OCI-LY1 (cell line): ENCODE data around the gene SENP2.

Source experiments
- H2AFZ ChIP-seq: fragments of 200-600 bp; sonication (generic), shearing (Covaris generic); 2 replicates; pipeline ENCODE4 v1.6.0; 2014; ENCODE audit warnings: antibody characterized with exemption, mild to moderate bottlenecking, low read length
- H3F3A ChIP-seq: fragments of 200-600 bp; sonication (generic), shearing (Covaris generic); 2 replicates; pipeline ENCODE4 v1.6.0; 2014; ENCODE audit warnings: mild to moderate bottlenecking, antibody characterized with exemption, low read length, moderate library complexity; ENCODE audit not compliant: insufficient read depth
- H3K27ac ChIP-seq: fragments of 200-600 bp; sonication (generic); 2 replicates; pipeline ENCODE4 v1.5.1; 2014; ENCODE audit warnings: low read length, mixed run types, mild to moderate bottlenecking, low read depth; ENCODE audit not compliant: poor library complexity, severe bottlenecking
- H3K27me3 ChIP-seq: fragments of 200-600 bp; sonication (generic); 2 replicates; pipeline ENCODE4 v1.6.0; 2014; ENCODE audit warnings: antibody characterized with exemption, mild to moderate bottlenecking, low read length, moderate library complexity; ENCODE audit not compliant: insufficient read depth
- H3K36me3 ChIP-seq: fragments of 200-600 bp; sonication (generic); 2 replicates; pipeline ENCODE4 v1.6.1; 2014; ENCODE audit warnings: mild to moderate bottlenecking, antibody characterized with exemption, low read length, moderate library complexity, mixed read lengths; ENCODE audit not compliant: insufficient read depth
- H3K4me1 ChIP-seq: fragments of 200-600 bp; sonication (generic); 2 replicates; pipeline ENCODE4 v1.5.1; 2014; ENCODE audit warnings: mild to moderate bottlenecking, low read length, moderate library complexity; ENCODE audit not compliant: insufficient read depth, severe bottlenecking
- H3K4me2 ChIP-seq: fragments of 200-600 bp; sonication (generic), shearing (Covaris generic); 2 replicates; pipeline ENCODE4 v1.6.1; 2014; ENCODE audit warnings: low read length
- H3K4me3 ChIP-seq: fragments of 200-600 bp; sonication (generic); 2 replicates; pipeline ENCODE4 v1.5.1; 2014; ENCODE audit warnings: low read length, low read depth, mild to moderate bottlenecking, mixed read lengths; ENCODE audit not compliant: poor library complexity, severe bottlenecking
- H3K79me2 ChIP-seq: fragments of 200-600 bp; shearing (Covaris generic); 2 replicates; pipeline ENCODE4 v1.6.1; 2016; ENCODE audit warnings: mixed run types, low read length, mixed read lengths; ENCODE audit not compliant: insufficient read depth
- H3K9ac ChIP-seq: fragments of 200-600 bp; sonication (generic), shearing (Covaris generic); 2 replicates; pipeline ENCODE4 v1.6.1; 2014; ENCODE audit warnings: mild to moderate bottlenecking, low read length, mixed read lengths
- H3K9me2 ChIP-seq: fragments of 200-600 bp; sonication (generic), shearing (Covaris generic); 2 replicates; pipeline ENCODE4 v1.6.1; 2014; ENCODE audit warnings: low read depth, mild to moderate bottlenecking, low read length, mixed read lengths
- H3K9me3 ChIP-seq: fragments of 200-600 bp; shearing (Covaris generic); 2 replicates; pipeline ENCODE4 v1.6.1; 2014; ENCODE audit warnings: low read length, mixed read lengths
- H4K20me1 ChIP-seq: fragments of 200-600 bp; sonication (generic), shearing (Covaris generic); 2 replicates; pipeline ENCODE4 v1.6.0; 2016; ENCODE audit warnings: mild to moderate bottlenecking, low read length; ENCODE audit not compliant: insufficient read depth
- CTCF ChIP-seq: fragments of 200-600 bp; sonication (generic), shearing (Covaris generic); IDR thresholded peaks from 2 replicates; pipeline ENCODE4 v1.5.1; 2017; ENCODE audit warnings: mild to moderate bottlenecking, antibody characterized with exemption, low read length, moderate library complexity, mixed read lengths
- EZH2 ChIP-seq: fragments of 200-600 bp; sonication (generic), shearing (Covaris generic); IDR thresholded peaks from 2 replicates; pipeline ENCODE4 v1.8.0; 2017; ENCODE audit warnings: borderline replicate concordance, mixed run types, mild to moderate bottlenecking, antibody characterized with exemption, low read length, moderate library complexity, mixed read lengths

The SENP2 gene

DNA sequence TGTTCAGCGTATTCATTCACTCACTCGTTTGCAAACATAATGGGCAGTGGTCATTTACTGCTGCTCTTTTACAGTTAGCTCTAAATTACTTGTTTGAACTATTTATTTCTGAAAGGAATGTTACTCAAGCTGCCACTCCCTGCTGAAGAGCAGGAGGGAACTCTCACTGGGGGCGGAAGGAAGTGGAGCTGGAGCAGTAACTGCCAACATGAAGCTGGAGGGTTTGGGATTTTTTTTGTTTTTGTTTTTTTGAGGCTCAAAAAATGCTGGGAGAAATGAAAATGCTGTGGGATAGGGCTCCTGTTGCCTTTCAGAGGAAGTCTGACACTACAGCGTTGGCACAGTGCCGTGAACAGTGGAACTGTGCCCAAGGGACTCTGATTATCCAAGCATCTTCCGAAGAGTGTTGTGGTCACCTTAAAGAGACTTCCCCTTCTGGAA lies 44.1 kb downstream of the SENP2 start:
- Histone ChIP-seq H3K4me3 (no peak overlapping the region), H3K9me3 (no peaks in the 10 kb centered on the region), H3K36me3 (peaks cover 49% of the 10 kb centered on the region), H3K27me3 (no peaks in the 10 kb centered on the region), H3K4me2 (no peak overlapping the region), H3K9me2 (no peaks in the 10 kb centered on the region), H3K79me2 (no peaks in the 10 kb centered on the region), H2AFZ (no peak overlapping the region), H4K20me1 (no peaks in the 10 kb centered on the region), H3K9ac (no peak overlapping the region), H3F3A (no peaks in the 10 kb centered on the region), H3K27ac (no peak overlapping the region), H3K4me1 (no peaks in the 10 kb centered on the region)
- TF ChIP-seq EZH2 (no peak), CTCF (no peak)

DNA sequence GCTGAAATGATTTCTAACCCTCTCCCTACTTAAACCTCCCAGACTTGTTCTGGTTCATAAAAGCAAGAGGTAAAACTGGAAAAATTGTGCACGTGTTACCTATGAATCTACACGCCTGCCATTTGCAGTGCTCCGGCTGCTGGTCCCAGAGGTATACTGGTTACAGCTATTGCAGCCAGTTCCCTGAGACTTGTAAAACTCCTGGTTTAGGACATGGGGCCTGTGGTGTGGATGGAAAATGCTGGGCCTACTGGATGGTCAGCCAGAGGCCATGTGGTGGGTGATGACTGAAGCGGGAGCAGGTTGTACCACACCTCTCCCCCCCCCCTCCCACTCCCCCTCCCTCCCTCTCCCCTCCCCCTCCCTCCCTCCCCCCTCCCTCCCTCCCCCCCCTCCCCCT lies 45.0 kb downstream of the SENP2 start:
- no peaks in the 10 kb centered on the region for H3K4me1 ChIP-seq
- no peaks in the 10 kb centered on the region for H3K27me3 ChIP-seq
- H3F3A ChIP-seq: no peaks in the 10 kb centered on the region
- peaks cover 40% of the 10 kb centered on the region for H3K36me3 ChIP-seq
- no peak overlapping the region for H3K4me2 ChIP-seq
- no peak overlapping the region for H2AFZ ChIP-seq
- H3K9me3 ChIP-seq: no peaks in the 10 kb centered on the region
- H3K79me2 ChIP-seq: no peaks in the 10 kb centered on the region
- no peak overlapping the region for H3K27ac ChIP-seq
- TF ChIP-seq EZH2 (no peak), CTCF (no peak)
- H4K20me1 ChIP-seq: no peaks in the 10 kb centered on the region
- H3K4me3 ChIP-seq: no peak overlapping the region
- H3K9me2 ChIP-seq: no peaks in the 10 kb centered on the region
- no peak overlapping the region for H3K9ac ChIP-seq

- Histone ChIP-seq H3K4me1 (no peaks in the 10 kb centered on the region), H3F3A (no peaks in the 10 kb centered on the region)
Measured at GRCh38 chr3:185631508-185632206, 45.6 kb downstream of the SENP2 start.

More at GRCh38 chr3:185631508-185632206, 45.6 kb downstream of the SENP2 start:
- Histone ChIP-seq H3K4me2 (no peak overlapping the region), H3K79me2 (no peaks in the 10 kb centered on the region), H3K27ac (no peak overlapping the region), H3K27me3 (no peaks in the 10 kb centered on the region), H4K20me1 (no peaks in the 10 kb centered on the region), H3K36me3 (peaks cover 37% of the 10 kb centered on the region), H3K4me3 (no peak overlapping the region), H3K9me3 (no peaks in the 10 kb centered on the region), H3K9ac (no peak overlapping the region), H3K9me2 (no peaks in the 10 kb centered on the region), H2AFZ (no peak overlapping the region)
- TF ChIP-seq EZH2 (no peak), CTCF (no peak)
